Neural progenitor cell (in vitro differentiated cells): Measurements from ENCODE around the gene IKBKE.

Source experiments
- CTCF ChIP-seq: fragments of 200-600 bp; sonication (generic); IDR thresholded peaks from 2 replicates; pipeline ENCODE4 v1.5.1; 2017; ENCODE audit warnings: antibody characterized with exemption, mild to moderate bottlenecking
- EZH2 ChIP-seq: fragments of 200-600 bp; sonication (generic); IDR thresholded peaks from 2 replicates; pipeline ENCODE4 v1.6.1; 2017; ENCODE audit warnings: antibody characterized with exemption, mild to moderate bottlenecking, moderate library complexity

GRCh38 chr1:206459703-206460102 is 10.6 kb upstream of the IKBKE start:
- TF ChIP-seq EZH2 (no peak), CTCF (no peak)
